Keratinocyte (primary cell): ENCODE results near the gene CDH13.

ENCODE experiments used
- CTCF ChIP-seq, 3 experiments: IDR thresholded peaks in 1 of 3; conservative IDR thresholded peaks in 1 of 3; optimal IDR thresholded peaks in 1 of 3; 2 replicates in 2 of 3; 3 replicates in 1 of 3; pipeline versions ENCODE3 to v1.5.1; 2011; ENCODE audit warnings: low read length in 3 of 3, mild to moderate bottlenecking in 3 of 3, moderate library complexity in 2 of 3, control low read depth in 1 of 3, inconsistent platforms in 1 of 3; ENCODE audit not compliant: insufficient read depth in 2 of 3; ENCODE audit errors: extremely low read depth in 1 of 3
- EZH2 ChIP-seq: IDR thresholded peaks from one replicate; pipeline ENCODE4 v1.6.1; 2012; ENCODE audit warnings: inconsistent platforms, mild to moderate bottlenecking, low read length, moderate library complexity

GRCh38 chr16:82801361-82801760 lies 174.6 kb downstream of the CDH13 start:
- no peak for TF ChIP-seq CTCF (optimal IDR thresholded peaks at IDR 0.05 in 1 of 3, IDR thresholded peaks at IDR 0.05 in 1 of 3, conservative IDR thresholded peaks at IDR 0.05 in 1 of 3; ENCODE audit: extremely low read depth in 1 of 3, insufficient read depth in 2 of 3, low read length in 3 of 3)
- no peak for TF ChIP-seq EZH2
